Prostate gland (tissue), 2 donors: ENCODE measurements around the gene PGBD5.

ENCODE experiments used
- CTCF ChIP-seq, 4 experiments: fragments of 200-600 bp in 2 of 4; fragments of 450-650 bp in 2 of 4; sonication (generic) in 2 of 4; IDR thresholded peaks; 1 replicate in 3 of 4; 2 replicates in 1 of 4; pipeline ENCODE4 v1.5.1; 2016 to 2019; ENCODE audit warnings: antibody characterized with exemption in 4 of 4, mild to moderate bottlenecking in 2 of 4, moderate library complexity in 2 of 4
- POLR2A ChIP-seq: fragments of 450-650 bp; IDR thresholded peaks from one replicate; pipeline ENCODE4 v1.6.1; 2016; ENCODE audit warnings: antibody characterized with exemption, mild to moderate bottlenecking

GRCh38 chr1:230271300-230272035 lies 154.7 kb downstream of the PGBD5 start:
- no peak for TF ChIP-seq POLR2A
- no peak for TF ChIP-seq CTCF (IDR thresholded peaks at IDR 0.05)
